H1 (cell line): ENCODE data around the gene AHNAK2. TPM values are rescaled to one million over a fixed set of nuclear protein-coding genes. Genes with fewer than 3 reads are reported as not detected.

Source experiments
- CTCF ChIA-PET: fragments of 300-600 bp; sonication (Branson Sonifier 250); formaldehyde crosslinking; loops from one replicate; lab custom pipeline; 2021; ENCODE audit not compliant: partially characterized antibody; lab: Charles Lee
- POLR2A ChIA-PET: fragments of 300-600 bp; sonication (Branson Sonifier 250); formaldehyde crosslinking; loops from one replicate; lab custom pipeline; 2021; ENCODE audit warnings: inconsistent platforms; ENCODE audit not compliant: partially characterized antibody; lab: Charles Lee
- DNase-seq, 2 experiments: peaks; one replicate each; pipeline versions ENCODE4 v3.0.0 to v3.0.0-alpha.2; 2010 to 2022; ENCODE audit warnings: low spot score in 2 of 2, low read depth in 1 of 2, mixed read lengths in 1 of 2
- FAIRE-seq: peaks from 2 replicates; lab custom pipeline; 2011; peaks lifted over from hg19 to GRCh38; lab: Jason Lieb, UNC
- H2AFZ ChIP-seq: 2 replicates; pipeline ENCODE4 v1.8.1; 2012; ENCODE audit warnings: low read length, inconsistent platforms
- H2AK5ac ChIP-seq: 2 replicates; pipeline ENCODE4 v1.6.1; 2013; ENCODE audit warnings: low read depth, low read length
- H2BK120ac ChIP-seq: replicated peaks from 2 replicates; pipeline ENCODE3; 2013; ENCODE audit warnings: low read depth, low read length, inconsistent platforms
- H2BK12ac ChIP-seq: 2 replicates; pipeline ENCODE4 v1.6.1; 2013; ENCODE audit warnings: low read depth, low read length
- H2BK15ac ChIP-seq: 2 replicates; pipeline ENCODE4 v1.6.1; 2013; ENCODE audit warnings: low read length
- H2BK20ac ChIP-seq: 2 replicates; pipeline ENCODE4 v1.6.1; 2013; ENCODE audit warnings: low read length
- H2BK5ac ChIP-seq: 2 replicates; pipeline ENCODE4 v1.6.1; 2013; ENCODE audit warnings: low read depth, low read length
- H3K14ac ChIP-seq: 2 replicates; pipeline ENCODE4 v1.6.1; 2013; ENCODE audit warnings: inconsistent platforms; ENCODE audit not compliant: insufficient read length
- H3K18ac ChIP-seq: 2 replicates; pipeline ENCODE4 v1.6.1; 2013; ENCODE audit warnings: low read length; ENCODE audit errors: extremely low read depth
- H3K23ac ChIP-seq: 2 replicates; pipeline ENCODE4 v1.6.1; 2013; ENCODE audit warnings: inconsistent platforms; ENCODE audit not compliant: insufficient read length
- H3K23me2 ChIP-seq: 2 replicates; pipeline ENCODE4 v1.6.1; 2013; ENCODE audit warnings: low read depth, low read length
- H3K27ac ChIP-seq: 2 replicates; pipeline ENCODE4 v1.6.1; 2011; ENCODE audit warnings: low read depth, low read length, inconsistent platforms
- H3K27me3 ChIP-seq, 4 experiments: replicated peaks in 1 of 4; 1 replicate in 1 of 4; 2 replicates in 3 of 4; pipeline versions ENCODE4 v1.6.1 to v1.8.1; 2011 to 2013; ENCODE audit warnings: low read length in 3 of 4, mild to moderate bottlenecking in 3 of 4, inconsistent platforms in 2 of 4, mixed read lengths in 2 of 4, moderate library complexity in 1 of 4; ENCODE audit not compliant: control insufficient read depth in 3 of 4, insufficient read depth in 3 of 4; ENCODE audit errors: extremely low read depth in 1 of 4
- H3K36me3 ChIP-seq, 4 experiments: 2 replicates each; pipeline versions ENCODE4 v1.6.1 to v1.8.1; 2011 to 2013; ENCODE audit warnings: mild to moderate bottlenecking in 4 of 4, low read length in 3 of 4, moderate library complexity in 2 of 4, control low read depth in 1 of 4, inconsistent platforms in 1 of 4; ENCODE audit not compliant: insufficient read depth in 4 of 4, control insufficient read depth in 2 of 4
- H3K4ac ChIP-seq: replicated peaks from 2 replicates; pipeline ENCODE3; 2013; ENCODE audit warnings: low read length, low read depth, mixed read lengths, inconsistent platforms; ENCODE audit not compliant: insufficient read length
- H3K4me1 ChIP-seq, 4 experiments: replicated peaks in 1 of 4; 1 replicate in 1 of 4; 2 replicates in 3 of 4; pipeline versions ENCODE4 v1.6.1 to v1.8.1; 2011 to 2013; ENCODE audit warnings: low read length in 3 of 4, inconsistent platforms in 2 of 4, mixed read lengths in 1 of 4; ENCODE audit not compliant: insufficient read depth in 4 of 4, control insufficient read depth in 3 of 4
- H3K4me2 ChIP-seq, 2 experiments: 2 replicates each; pipeline versions ENCODE4 v1.6.1 to v1.8.1; 2011 to 2013; ENCODE audit warnings: low read depth in 2 of 2, low read length in 2 of 2, control low read depth in 1 of 2, inconsistent platforms in 1 of 2, mild to moderate bottlenecking in 1 of 2; ENCODE audit not compliant: insufficient read depth in 1 of 2
- H3K4me3 ChIP-seq, 4 experiments: fragments of 200-600, 300-600 bp in 1 of 4; sonication (generic), shearing (Covaris generic), sonication (Bioruptor Twin) in 1 of 4; 2 replicates each; pipeline versions ENCODE4 v1.5.1 to v1.8.1; 2011 to 2016; ENCODE audit warnings: low read length in 4 of 4, low read depth in 3 of 4, control low read depth in 2 of 4, inconsistent platforms in 2 of 4, mild to moderate bottlenecking in 2 of 4, mixed read lengths in 1 of 4, moderate library complexity in 1 of 4; ENCODE audit not compliant: insufficient read depth in 2 of 4; ENCODE audit errors: extremely low read depth in 1 of 4
- H3K56ac ChIP-seq: replicated peaks from 2 replicates; pipeline ENCODE3; 2013; ENCODE audit warnings: low read depth, mild to moderate bottlenecking, mixed read lengths, low read length, inconsistent platforms; ENCODE audit not compliant: insufficient read length
- H3K79me1 ChIP-seq: 2 replicates; pipeline ENCODE4 v1.6.1; 2013; ENCODE audit warnings: low read depth, low read length, control low read depth
- H3K79me2 ChIP-seq, 2 experiments: 2 replicates each; pipeline versions ENCODE4 v1.6.1 to v1.8.1; 2012 to 2013; ENCODE audit warnings: low read length in 2 of 2, mild to moderate bottlenecking in 2 of 2, inconsistent platforms in 1 of 2; ENCODE audit not compliant: insufficient read depth in 2 of 2, control insufficient read depth in 1 of 2
- H3K9ac ChIP-seq, 4 experiments: replicated peaks in 1 of 4; 1 replicate in 1 of 4; 2 replicates in 3 of 4; pipeline versions ENCODE4 v1.6.1 to v1.8.1; 2011 to 2013; ENCODE audit warnings: low read depth in 3 of 4, low read length in 3 of 4, control low read depth in 2 of 4, mild to moderate bottlenecking in 2 of 4, moderate library complexity in 2 of 4, inconsistent platforms in 1 of 4; ENCODE audit errors: extremely low read depth in 1 of 4
- H3K9me3 ChIP-seq, 2 experiments: 2 replicates each; pipeline versions ENCODE4 v1.6.1 to v1.8.1; 2012 to 2013; ENCODE audit warnings: mild to moderate bottlenecking in 2 of 2, moderate library complexity in 2 of 2, control low read depth in 1 of 2, inconsistent platforms in 1 of 2, low read depth in 1 of 2, low read length in 1 of 2, mixed read lengths in 1 of 2; ENCODE audit not compliant: insufficient read depth in 2 of 2
- H4K20me1 ChIP-seq, 2 experiments: replicated peaks in 1 of 2; 2 replicates each; pipeline versions ENCODE3 to v1.8.1; 2011 to 2013; ENCODE audit warnings: inconsistent platforms in 2 of 2, low read length in 2 of 2, mild to moderate bottlenecking in 1 of 2; ENCODE audit not compliant: insufficient read depth in 2 of 2, control insufficient read depth in 1 of 2
- H4K5ac ChIP-seq: 2 replicates; pipeline ENCODE4 v1.6.1; 2013; ENCODE audit warnings: low read length, low read depth, mixed read lengths, inconsistent platforms; ENCODE audit not compliant: insufficient read length
- H4K8ac ChIP-seq: 2 replicates; pipeline ENCODE4 v1.8.0; 2013; ENCODE audit warnings: mild to moderate bottlenecking, moderate library complexity, low read length, inconsistent platforms; ENCODE audit not compliant: insufficient read depth; ENCODE audit errors: extremely low read depth
- H4K91ac ChIP-seq: replicated peaks from 2 replicates; pipeline ENCODE3; 2013; ENCODE audit warnings: low read length, mixed read lengths, inconsistent platforms; ENCODE audit not compliant: insufficient read length
- KDM1A ChIP-seq: fragments of 200-600, 300-600 bp; sonication (generic); IDR thresholded peaks from 2 replicates; pipeline ENCODE4 v1.7.1; 2016; ENCODE audit warnings: mild to moderate bottlenecking, low read length, borderline replicate concordance
- WGBS, 2 experiments: shearing (Covaris generic) in 1 of 2; methylation state at CpG; one replicate each; pipeline versions ENCODE4 v1.1.6 to v1.1.7; 2013 to 2015; ENCODE audit warnings: low lambda C conversion rate in 2 of 2, mixed read lengths in 2 of 2, inconsistent platforms in 1 of 2, low coverage in 1 of 2, missing lambda C conversion rate in 1 of 2; ENCODE audit not compliant: insufficient replicate concordance in 2 of 2, insufficient coverage in 1 of 2, insufficient read length in 1 of 2; ENCODE audit errors: extremely low coverage in 1 of 2, missing lambda C conversion rate in 1 of 2; 5-methylcytosine and 5-hydroxymethylcytosine counted together
- polyA plus RNA-seq, 7 experiments: library from polyadenylated mRNA; depleted of rRNA in 3 of 7; stranded (reverse) in 5 of 7; unstranded in 2 of 7; fragments of >200 nt in 5 of 7; fragments of 200-250 nt in 2 of 7; gene quantifications; 1 replicate in 5 of 7; 2 replicates in 1 of 7; 4 replicates in 1 of 7; pipeline versions ENCODE4 v1.2.1 to v1.2.3, GENCODE V29; 2011 to 2013; ENCODE audit warnings: missing spikeins in 2 of 7, mixed read lengths in 2 of 7
- total RNA-seq: library from RNA; stranded (reverse); fragmentation: NEBNext Ultra II Directional; extraction: Animal tissue kit (Norgen Biotek cat#: 25700); gene quantifications from 2 replicates; pipeline ENCODE4 v1.2.1, GENCODE V29; 2021

The AHNAK2 gene
- total and polyA plus RNA-seq, 2 of the 8 experiments (the other 6 are each of a cell fraction or from before 2014, with no cell fraction given), result 0.95 to 2.0 TPM

GRCh38 chr14:104942586-104942985, 35.6 kb downstream of the AHNAK2 start:
- Histone ChIP-seq H2BK20ac (no peak overlapping the region), H2AK5ac (no peak overlapping the region), H3K18ac (no peak overlapping the region), H3K9ac (no peak overlapping the region), H3K27me3 (peaks cover 0 to 27% (median 9%) of the 10 kb centered on the region in 4 experiments; a peak in 6 of 7 replicates), H4K8ac (no peak overlapping the region), H3K36me3 (no peaks in the 10 kb centered on the region), H3K79me1 (no peaks in the 10 kb centered on the region), H3K4me3 (no peak overlapping the region), H3K4ac (no peak overlapping the region), H2BK15ac (no peak overlapping the region), H4K20me1 (no peaks in the 10 kb centered on the region), H3K9me3 (peaks cover 0 to 49% of the 10 kb centered on the region in 2 experiments; a peak in 1 of 4 replicates), H2BK120ac (no peak overlapping the region), H3K79me2 (no peaks in the 10 kb centered on the region), H2AFZ (no peak overlapping the region), H3K27ac (no peak overlapping the region), H2BK5ac (no peak overlapping the region), H3K23ac (no peak overlapping the region), H4K5ac (no peak overlapping the region), H3K4me1 (no peaks in the 10 kb centered on the region), H3K14ac (no peak overlapping the region), H3K56ac (no peak overlapping the region), H2BK12ac (no peak overlapping the region), H4K91ac (no peak overlapping the region), H3K4me2 (no peak overlapping the region), H3K23me2 (no peaks in the 10 kb centered on the region)
- TF ChIP-seq KDM1A, result no peak
- FAIRE-seq (no peak), DNase-seq (no peak)
- WGBS, 2 experiments, result 93% methylated on average over 16 of the region's 16 CpGs; no CpG with 5 or more reads in 1 of the 2 experiments
- ChIA-PET CTCF (interaction anchor here (0.6 kb wide), 1 partner anchor 287 kb away, joined by 3 read pairs; no protein-coding TSS in a partner anchor), POLR2A (no interaction called here)
